Lung (tissue), 12 donors: ENCODE measurements around the gene HOXB1. TPM values are rescaled to one million over a fixed set of nuclear protein-coding genes. Genes with fewer than 3 reads are reported as not detected.
A peak's percentile ranks its signal among the peaks of the same experiment; 100 is the strongest.

Experiments
- ATAC-seq: fragments of 200-7000 bp; cut with Tn5 transposase; one replicate; pipeline ENCODE4 v1.9.1; 2020; ENCODE audit warnings: moderate number of reproducible peaks; ENCODE audit not compliant: insufficient read depth, low FRiP score
- DNase-seq, 3 donors: peaks; one replicate each; pipeline ENCODE4 v3.0.0-alpha.2; 2013 to 2017
- H3K27ac ChIP-seq, 2 donors: one replicate each; pipeline ENCODE4 v1.5.1; 2013; ENCODE audit warnings: mild to moderate bottlenecking in 2 of 2, moderate library complexity in 2 of 2, control low read depth in 1 of 2, inconsistent platforms in 1 of 2, low read depth in 1 of 2, low read length in 1 of 2
- H3K27me3 ChIP-seq, 3 donors: one replicate each; pipeline ENCODE4 v1.5.1; 2013; ENCODE audit warnings: low read length in 2 of 3; ENCODE audit not compliant: control insufficient read depth in 3 of 3, insufficient read depth in 3 of 3
- H3K36me3 ChIP-seq, 4 donors: one replicate each; pipeline ENCODE4 v1.5.1; 2013; ENCODE audit warnings: low read length in 4 of 4, mild to moderate bottlenecking in 1 of 4, moderate library complexity in 1 of 4; ENCODE audit not compliant: control insufficient read depth in 4 of 4, insufficient read depth in 4 of 4
- H3K4me1 ChIP-seq, 5 donors: one replicate each; pipeline ENCODE4 v1.5.1; 2013; ENCODE audit warnings: low read length in 5 of 5, mild to moderate bottlenecking in 2 of 5, moderate library complexity in 1 of 5; ENCODE audit not compliant: control insufficient read depth in 5 of 5, insufficient read depth in 5 of 5
- H3K4me3 ChIP-seq: one replicate; pipeline ENCODE4 v1.5.1; 2013; ENCODE audit warnings: mild to moderate bottlenecking, control low read depth, moderate library complexity
- H3K9ac ChIP-seq, 2 donors: one replicate each; pipeline ENCODE4 v1.5.1; 2013; ENCODE audit warnings: low read length in 2 of 2, control low read depth in 1 of 2; ENCODE audit not compliant: insufficient read depth in 1 of 2
- H3K9me3 ChIP-seq, 4 donors: one replicate each; pipeline ENCODE4 v1.5.1; 2013; ENCODE audit warnings: low read length in 3 of 4, mild to moderate bottlenecking in 1 of 4, moderate library complexity in 1 of 4; ENCODE audit not compliant: control insufficient read depth in 4 of 4, insufficient read depth in 3 of 4
- WGBS, 2 donors: extraction: QIAGEN DNeasy Blood & Tissue Kit; methylation state at CpG; one replicate each; pipeline ENCODE4 v1.1.7; 2013; 5-methylcytosine and 5-hydroxymethylcytosine counted together
- polyA plus RNA-seq, 2 donors: library from polyadenylated mRNA; stranded (reverse); fragments of 200-250 nt; gene quantifications; one replicate each; pipeline ENCODE4 v1.2.1, GENCODE V29; 2013
- total RNA-seq, 2 donors: library from RNA; depleted of rRNA in 1 of 2; stranded (reverse); fragments of >200 nt in 1 of 2; gene quantifications; one replicate each; pipeline ENCODE4 v1.2.1, GENCODE V29; 2014 to 2021
- TF ChIP-seq, protein P1 (sequence below): IDR thresholded peaks from 2 replicates; pipeline ENCODE4 v1.5.1; 2012; ENCODE audit warnings: mild to moderate bottlenecking; ENCODE audit errors: control extremely low read depth, extremely low read depth
- donor health status: control.
- donor health status: control.
- donor health status: Bipolar disorder and iron deficiency.
- donor health status: healthy.
- donor health status: DM: yes; HTN: yes; CAD: no.

The HOXB1 gene
- total and polyA plus RNA-seq, 4 donors: not detected

DNA sequence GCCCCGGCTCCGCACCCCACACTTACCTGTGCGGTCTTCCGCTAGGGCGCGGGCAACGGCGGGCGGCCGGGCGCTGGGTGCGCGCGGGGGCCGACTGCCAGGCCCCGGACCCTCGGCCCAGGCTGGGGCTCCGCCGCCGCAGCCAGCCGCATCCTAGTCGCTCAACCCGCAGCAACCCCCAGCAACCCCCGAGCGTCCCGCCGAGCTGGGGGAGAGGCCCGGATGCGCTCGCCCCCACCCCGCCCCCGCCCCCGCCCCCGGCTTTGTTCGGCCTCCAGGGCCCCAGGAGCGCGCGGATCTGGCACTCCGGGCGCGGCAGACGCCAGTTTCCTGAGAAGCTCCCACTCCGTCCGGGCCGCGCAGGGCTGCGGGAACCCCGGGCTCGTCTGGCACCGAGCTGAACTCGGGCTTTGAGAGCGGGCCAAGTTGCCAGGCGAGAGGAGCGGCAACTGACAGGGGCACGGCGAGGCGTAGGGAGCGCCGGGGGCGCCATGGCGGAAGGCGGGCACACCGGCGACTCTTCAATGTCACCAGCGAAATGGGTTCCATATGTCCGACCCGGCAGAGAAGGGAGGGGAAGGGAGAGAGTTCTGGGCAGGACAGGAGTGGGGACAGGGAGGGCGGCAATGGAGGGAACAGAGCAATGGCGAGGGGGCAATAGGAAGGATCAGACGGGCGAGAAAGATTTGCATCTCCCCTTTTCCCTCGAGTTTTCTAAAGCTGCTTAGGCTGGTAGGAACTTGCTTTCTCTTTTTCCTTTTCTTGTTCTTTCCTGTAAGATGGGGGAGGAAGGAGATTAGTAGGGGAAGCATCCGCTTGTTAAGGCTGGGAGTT is 33.6 kb upstream of the HOXB1 start:
- H3K27me3 ChIP-seq: peaks cover 4 to 59% (median 4%) of the 10 kb centered on the region in 3 donors
- peaks cover 0 to 83% (median 21%) of the 10 kb centered on the region in 5 donors for H3K4me1 ChIP-seq
- H3K9me3 ChIP-seq: peaks cover 0 to 3% (median 0%) of the 10 kb centered on the region in 4 donors
- 16 to 27% methylated on average over 59 to 73 of the region's 73 CpGs for WGBS, 2 donors
- H3K9ac ChIP-seq: peak overlapping the region; percentile 39 to 96
- ATAC-seq: no peak
- DNase-seq: peak in 1 of 3 donors; percentile 62
- H3K4me3 ChIP-seq: no peak overlapping the region
- TF ChIP-seq, protein P1, sequence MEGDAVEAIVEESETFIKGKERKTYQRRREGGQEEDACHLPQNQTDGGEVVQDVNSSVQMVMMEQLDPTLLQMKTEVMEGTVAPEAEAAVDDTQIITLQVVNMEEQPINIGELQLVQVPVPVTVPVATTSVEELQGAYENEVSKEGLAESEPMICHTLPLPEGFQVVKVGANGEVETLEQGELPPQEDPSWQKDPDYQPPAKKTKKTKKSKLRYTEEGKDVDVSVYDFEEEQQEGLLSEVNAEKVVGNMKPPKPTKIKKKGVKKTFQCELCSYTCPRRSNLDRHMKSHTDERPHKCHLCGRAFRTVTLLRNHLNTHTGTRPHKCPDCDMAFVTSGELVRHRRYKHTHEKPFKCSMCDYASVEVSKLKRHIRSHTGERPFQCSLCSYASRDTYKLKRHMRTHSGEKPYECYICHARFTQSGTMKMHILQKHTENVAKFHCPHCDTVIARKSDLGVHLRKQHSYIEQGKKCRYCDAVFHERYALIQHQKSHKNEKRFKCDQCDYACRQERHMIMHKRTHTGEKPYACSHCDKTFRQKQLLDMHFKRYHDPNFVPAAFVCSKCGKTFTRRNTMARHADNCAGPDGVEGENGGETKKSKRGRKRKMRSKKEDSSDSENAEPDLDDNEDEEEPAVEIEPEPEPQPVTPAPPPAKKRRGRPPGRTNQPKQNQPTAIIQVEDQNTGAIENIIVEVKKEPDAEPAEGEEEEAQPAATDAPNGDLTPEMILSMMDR: no peak
- peak overlapping the region in 1 of 2 donors; percentile 76 for H3K27ac ChIP-seq
- peaks cover 0 to 25% (median 6%) of the 10 kb centered on the region in 4 donors for H3K36me3 ChIP-seq

DNA sequence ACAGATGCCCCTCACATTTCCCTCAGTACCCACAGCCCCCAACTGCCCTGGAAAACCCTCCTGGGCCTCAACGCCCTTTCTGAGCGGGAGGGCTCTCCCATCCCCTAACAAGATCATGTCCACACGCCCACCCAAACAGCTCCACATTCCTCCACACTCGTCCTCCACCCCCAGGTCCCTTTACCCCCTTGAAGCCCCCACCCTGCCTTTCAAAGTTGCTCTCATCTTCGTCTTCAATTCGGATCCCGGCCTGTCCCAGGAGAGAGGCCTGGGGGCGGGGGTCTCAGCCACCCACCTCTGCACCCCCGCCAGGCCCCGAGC is 33.0 kb upstream of the HOXB1 start:
- no peak overlapping the region for H3K4me3 ChIP-seq
- 45 to 66% methylated on average over 10 of the region's 10 CpGs for WGBS, 2 donors
- no peak for DNase-seq
- peaks cover 0 to 3% (median 0%) of the 10 kb centered on the region in 4 donors for H3K9me3 ChIP-seq
- peak overlapping the region in 1 of 2 donors; percentile 13 for H3K27ac ChIP-seq
- H3K27me3 ChIP-seq: peaks cover 4 to 62% (median 7%) of the 10 kb centered on the region in 3 donors
- peak overlapping the region; percentile 39 to 95 for H3K9ac ChIP-seq
- ATAC-seq: no peak
- TF ChIP-seq, protein P1: no peak
- H3K4me1 ChIP-seq: peaks cover 0 to 86% (median 21%) of the 10 kb centered on the region in 5 donors
- peaks cover 0 to 25% (median 8%) of the 10 kb centered on the region in 4 donors for H3K36me3 ChIP-seq

DNA sequence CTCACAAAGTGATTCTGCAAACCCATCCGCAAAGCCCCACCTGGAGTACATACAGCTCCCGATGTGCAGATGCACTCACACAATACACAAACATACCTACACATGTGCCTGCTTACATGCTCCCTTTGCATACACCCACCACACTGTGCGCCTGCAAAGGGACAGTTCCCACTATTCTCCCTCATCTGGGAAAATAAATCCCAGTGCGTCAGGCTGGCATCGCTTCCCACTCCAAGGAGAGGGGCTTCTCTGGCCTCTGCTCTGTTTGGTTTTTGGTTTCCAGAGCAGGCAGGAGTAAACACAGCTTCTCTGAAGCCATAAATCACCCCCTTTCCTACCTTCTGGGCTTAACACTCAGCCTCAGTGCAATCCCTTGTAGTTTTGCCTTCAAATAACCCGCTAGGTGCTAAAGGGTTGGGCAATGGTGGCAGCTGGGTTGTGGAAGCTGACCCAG is 32.6 kb upstream of the HOXB1 start:
- 64 to 76% methylated on average over 6 of the region's 6 CpGs for WGBS, 2 donors

More for the DNA sequence above, 32.6 kb upstream of the HOXB1 start:
- Histone ChIP-seq H3K27ac (peak overlapping the region in 1 of 2 donors; percentile 13), H3K4me3 (no peak overlapping the region), H3K9ac (peak overlapping the region; percentile 39 to 95), H3K36me3 (peaks cover 0 to 25% (median 8%) of the 10 kb centered on the region in 4 donors), H3K4me1 (peaks cover 0 to 90% (median 21%) of the 10 kb centered on the region in 5 donors), H3K27me3 (peaks cover 4 to 61% (median 7%) of the 10 kb centered on the region in 3 donors), H3K9me3 (peaks cover 0 to 3% (median 0%) of the 10 kb centered on the region in 4 donors)
- TF ChIP-seq, protein P1: no peak
- ATAC-seq (no peak), DNase-seq (peak in 1 of 3 donors; percentile 62)
